ENCODE data around the gene HTR1B. TPM values are rescaled to one million over a fixed set of nuclear protein-coding genes. Genes with fewer than 3 reads are reported as not detected.
A peak's percentile ranks its signal among the peaks of the same experiment; 100 is the strongest.

HTR1B gene
- total and polyA plus RNA-seq, 5 donors = not detected

GRCh38 chr6:77466451-77467437 lies 3.5 kb upstream of the HTR1B start:
- DNase-seq = peak in 1 of 3 donors; percentile 29
- ATAC-seq = peak in 1 of 2 donors; percentile 53
- peak overlapping the region; percentile 93 for H3K4me3 ChIP-seq (ENCODE audit: low read length)
- intact Hi-C loops (cut with DNase I) = loop anchor here in 1 of 4 donors (10.0 kb wide), 1 partner anchor 1532 kb away; no protein-coding TSS in a partner anchor
- no peak overlapping the region for H3K27ac ChIP-seq (ENCODE audit: low read length)
- 11% methylated on average over 30 of the region's 30 CpGs for WGBS
- H3K4me1 ChIP-seq (ENCODE audit: control insufficient read depth, insufficient read depth, low read length) = peaks cover 2% of the 10 kb centered on the region
- H3K9me3 ChIP-seq (ENCODE audit: control insufficient read depth, low read length) = no peaks in the 10 kb centered on the region
- no peaks in the 10 kb centered on the region for H3K27me3 ChIP-seq (ENCODE audit: control insufficient read depth, insufficient read depth)

GRCh38 chr6:77466055-77466450 lies 2.8 kb upstream of the HTR1B start:
- no peak overlapping the region for H3K27ac ChIP-seq (ENCODE audit: low read length)

GRCh38 chr6:77464495-77464867 lies 1.2 kb upstream of the HTR1B start:
- no peak for DNase-seq
- Histone ChIP-seq H3K27ac (ENCODE audit: low read length) (no peak overlapping the region), H3K4me3 (ENCODE audit: low read length) (no peak overlapping the region), H3K9me3 (ENCODE audit: control insufficient read depth, low read length) (no peaks in the 10 kb centered on the region), H3K27me3 (ENCODE audit: control insufficient read depth, insufficient read depth) (no peaks in the 10 kb centered on the region), H3K4me1 (ENCODE audit: control insufficient read depth, insufficient read depth, low read length) (peaks cover 2% of the 10 kb centered on the region)
- peak in 1 of 2 donors; percentile 14 for ATAC-seq
- WGBS = 18% methylated on average over 8 of the region's 8 CpGs
- intact Hi-C loops (cut with DNase I) = loop anchor here in 1 of 4 donors (10.0 kb wide), 1 partner anchor 1530 kb away; no protein-coding TSS in a partner anchor

More at GRCh38 chr6:77466055-77466450, 2.8 kb upstream of the HTR1B start:
- Histone ChIP-seq H3K9me3 (ENCODE audit: control insufficient read depth, low read length) (no peaks in the 10 kb centered on the region), H3K4me3 (ENCODE audit: low read length) (peak overlapping the region; percentile 93), H3K27me3 (ENCODE audit: control insufficient read depth, insufficient read depth) (no peaks in the 10 kb centered on the region), H3K4me1 (ENCODE audit: control insufficient read depth, insufficient read depth, low read length) (peaks cover 2% of the 10 kb centered on the region)
- peak; percentile 45 to 66 (median 57) for DNase-seq
- intact Hi-C loops (cut with DNase I) = loop anchor here in 1 of 4 donors (10.0 kb wide), 1 partner anchor 1531 kb away; no protein-coding TSS in a partner anchor
- peak; percentile 72 to 84 for ATAC-seq
- WGBS = 1% methylated on average over 17 of the region's 17 CpGs

GRCh38 chr6:77463861-77464494 lies 687 bp upstream of the HTR1B start:
- DNase-seq (peak in 1 of 3 donors; percentile 45), ATAC-seq (peak in 1 of 2 donors; percentile 30)
- intact Hi-C loops (cut with DNase I) = loop anchor here in 1 of 4 donors (10.0 kb wide), 1 partner anchor 1529 kb away; no protein-coding TSS in a partner anchor

GRCh38 chr6:77462359-77463307 lies 658 bp downstream of the HTR1B start:
- intact Hi-C loops (cut with DNase I) = loop anchor here in 1 of 4 donors (10.0 kb wide), 1 partner anchor 1528 kb away; no protein-coding TSS in a partner anchor
- peak overlapping the region; percentile 21 for H3K4me3 ChIP-seq (ENCODE audit: low read length)
- no peaks in the 10 kb centered on the region for H3K27me3 ChIP-seq (ENCODE audit: control insufficient read depth, insufficient read depth)
- peaks cover 2% of the 10 kb centered on the region for H3K4me1 ChIP-seq (ENCODE audit: control insufficient read depth, insufficient read depth, low read length)
- H3K27ac ChIP-seq (ENCODE audit: low read length) = no peak overlapping the region
- WGBS = 4% methylated on average over 55 of the region's 55 CpGs
- ATAC-seq = no peak
- no peaks in the 10 kb centered on the region for H3K9me3 ChIP-seq (ENCODE audit: control insufficient read depth, low read length)
- peak in 2 of 3 donors; percentile 29 to 36 for DNase-seq

More at GRCh38 chr6:77463861-77464494, 687 bp upstream of the HTR1B start:
- Histone ChIP-seq H3K27ac (ENCODE audit: low read length) (no peak overlapping the region), H3K4me1 (ENCODE audit: control insufficient read depth, insufficient read depth, low read length) (peaks cover 2% of the 10 kb centered on the region), H3K4me3 (ENCODE audit: low read length) (peak overlapping the region; percentile 21), H3K27me3 (ENCODE audit: control insufficient read depth, insufficient read depth) (no peaks in the 10 kb centered on the region), H3K9me3 (ENCODE audit: control insufficient read depth, low read length) (no peaks in the 10 kb centered on the region)
- under 1% methylated on average over 53 of the region's 53 CpGs for WGBS

- ATAC-seq = no peak
- Histone ChIP-seq H3K27ac (ENCODE audit: low read length) (no peak overlapping the region), H3K4me1 (ENCODE audit: control insufficient read depth, insufficient read depth, low read length) (peaks cover 2% of the 10 kb centered on the region), H3K4me3 (ENCODE audit: low read length) (no peak overlapping the region), H3K27me3 (ENCODE audit: control insufficient read depth, insufficient read depth) (no peaks in the 10 kb centered on the region), H3K9me3 (ENCODE audit: control insufficient read depth, low read length) (no peaks in the 10 kb centered on the region)
- intact Hi-C loops (cut with DNase I) = loop anchor here in 1 of 4 donors (10.0 kb wide), 1 partner anchor 1527 kb away; no protein-coding TSS in a partner anchor
- DNase-seq = no peak
- WGBS = 68% methylated on average over 8 of the region's 8 CpGs
Measured at GRCh38 chr6:77461796-77462195, 1.5 kb downstream of the HTR1B start.

GRCh38 chr6:77458421-77458820 lies 4.9 kb downstream of the HTR1B start:
- Histone ChIP-seq H3K27ac (ENCODE audit: low read length) (no peak overlapping the region), H3K4me1 (ENCODE audit: control insufficient read depth, insufficient read depth, low read length) (no peaks in the 10 kb centered on the region), H3K9me3 (ENCODE audit: control insufficient read depth, low read length) (no peaks in the 10 kb centered on the region), H3K27me3 (ENCODE audit: control insufficient read depth, insufficient read depth) (no peaks in the 10 kb centered on the region), H3K4me3 (ENCODE audit: low read length) (no peak overlapping the region)
- ATAC-seq (no peak), DNase-seq (no peak)
- WGBS = 69% methylated on average over 1 of the region's 1 CpG
- intact Hi-C loops (cut with DNase I) = loop anchor here in 2 of 4 donors (5.0 to 10.0 kb wide), 3 partner anchors 774 to 1524 kb away; no protein-coding TSS in a partner anchor

GRCh38 chr6:77457720-77458349 lies 5.5 kb downstream of the HTR1B start:
- WGBS = 18% methylated on average over 6 of the region's 6 CpGs
- Histone ChIP-seq H3K27ac (ENCODE audit: low read length) (no peak overlapping the region), H3K4me3 (ENCODE audit: low read length) (no peak overlapping the region), H3K4me1 (ENCODE audit: control insufficient read depth, insufficient read depth, low read length) (no peaks in the 10 kb centered on the region), H3K27me3 (ENCODE audit: control insufficient read depth, insufficient read depth) (no peaks in the 10 kb centered on the region), H3K9me3 (ENCODE audit: control insufficient read depth, low read length) (no peaks in the 10 kb centered on the region)
- DNase-seq (peak; percentile 64 to 87 (median 70)), ATAC-seq (peak; percentile 85 to 90)
- intact Hi-C loops (cut with DNase I) = loop anchor here in 2 of 4 donors (5.0 to 10.0 kb wide), 3 partner anchors 773 to 1523 kb away; no protein-coding TSS in a partner anchor

GRCh38 chr6:77456531-77457248 lies 6.6 kb downstream of the HTR1B start:
- intact Hi-C loops (cut with DNase I) = loop anchor here in 2 of 4 donors (5.0 to 10.0 kb wide), 3 partner anchors 772 to 1522 kb away; no protein-coding TSS in a partner anchor
- DNase-seq (peak in 1 of 3 donors; percentile 35), ATAC-seq (peak; percentile 83 to 93)
- Histone ChIP-seq H3K9me3 (ENCODE audit: control insufficient read depth, low read length) (no peaks in the 10 kb centered on the region), H3K27me3 (ENCODE audit: control insufficient read depth, insufficient read depth) (no peaks in the 10 kb centered on the region), H3K4me3 (ENCODE audit: low read length) (no peak overlapping the region), H3K27ac (ENCODE audit: low read length) (no peak overlapping the region), H3K4me1 (ENCODE audit: control insufficient read depth, insufficient read depth, low read length) (no peaks in the 10 kb centered on the region)
- WGBS = 49% methylated on average over 5 of the region's 5 CpGs
